CD14-positive monocyte (primary cell): ENCODE measurements around the gene LYPD4. TPM values are rescaled to one million over a fixed set of nuclear protein-coding genes. Genes with fewer than 3 reads are reported as not detected.

ENCODE experiments used
- DNase-seq, 3 donors: peaks; one replicate each; pipeline ENCODE4 v3.0.0-alpha.2; 2011 to 2022
- H2AFZ ChIP-seq: 2 replicates; pipeline ENCODE4 v1.6.0; 2012; ENCODE audit warnings: mild to moderate bottlenecking, low read depth, low read length, inconsistent platforms; ENCODE audit not compliant: insufficient read depth, poor library complexity, severe bottlenecking
- H3K27ac ChIP-seq, 2 donors: 1 replicate in 1 of 2; 2 replicates in 1 of 2; pipeline ENCODE4 v1.5.1; 2012 to 2013; ENCODE audit warnings: low read length in 2 of 2, control low read depth in 1 of 2, inconsistent platforms in 1 of 2, low read depth in 1 of 2, mild to moderate bottlenecking in 1 of 2
- H3K27me3 ChIP-seq, 2 donors: one replicate each; pipeline versions ENCODE4 v1.6.0 to v1.6.1; 2011 to 2013; ENCODE audit warnings: low read length in 2 of 2; ENCODE audit not compliant: control insufficient read depth in 2 of 2, insufficient read depth in 2 of 2
- H3K36me3 ChIP-seq, 2 donors: replicated peaks in 1 of 2; 1 replicate in 1 of 2; 2 replicates in 1 of 2; pipeline versions ENCODE4 v1.5.1 to v1.6.1; 2012 to 2013; ENCODE audit warnings: low read length in 2 of 2, control low read depth in 1 of 2, inconsistent platforms in 1 of 2, mild to moderate bottlenecking in 1 of 2; ENCODE audit not compliant: insufficient read depth in 2 of 2, control insufficient read depth in 1 of 2
- H3K4me1 ChIP-seq, 2 donors: 1 replicate in 1 of 2; 2 replicates in 1 of 2; pipeline versions ENCODE4 v1.5.1 to v1.6.1; 2012 to 2013; ENCODE audit warnings: low read length in 2 of 2, control low read depth in 1 of 2, inconsistent platforms in 1 of 2, mild to moderate bottlenecking in 1 of 2, moderate library complexity in 1 of 2; ENCODE audit not compliant: insufficient read depth in 2 of 2, control insufficient read depth in 1 of 2
- H3K4me2 ChIP-seq: replicated peaks from 2 replicates; pipeline ENCODE3; 2012; ENCODE audit warnings: low read length, moderate library complexity, mild to moderate bottlenecking; ENCODE audit not compliant: poor library complexity, severe bottlenecking; ENCODE audit errors: extremely low read depth
- H3K4me3 ChIP-seq, 3 experiments: fragments of 200-600 bp in 1 of 3; sonication (generic) in 1 of 3; replicated peaks in 1 of 3; 1 replicate in 2 of 3; 2 replicates in 1 of 3; pipeline ENCODE4 v1.5.1; 2011 to 2013; ENCODE audit warnings: low read length in 3 of 3, mild to moderate bottlenecking in 3 of 3, control low read depth in 2 of 3, low read depth in 2 of 3, inconsistent platforms in 1 of 3, moderate library complexity in 1 of 3
- H3K79me2 ChIP-seq: 2 replicates; pipeline ENCODE4 v1.6.0; 2012; ENCODE audit warnings: mild to moderate bottlenecking, control low read depth, inconsistent platforms, low read length, moderate library complexity; ENCODE audit not compliant: insufficient read depth
- H3K9ac ChIP-seq: 2 replicates; pipeline ENCODE4 v1.6.0; 2017; ENCODE audit warnings: low read length, mild to moderate bottlenecking; ENCODE audit not compliant: insufficient read depth, poor library complexity, severe bottlenecking
- H3K9me3 ChIP-seq, 2 donors: replicated peaks in 1 of 2; 1 replicate in 1 of 2; 2 replicates in 1 of 2; pipeline versions ENCODE4 v1.5.1 to v1.6.1; 2012 to 2013; ENCODE audit warnings: low read length in 2 of 2, control low read depth in 1 of 2; ENCODE audit not compliant: control insufficient read depth in 1 of 2, insufficient read depth in 1 of 2
- H4K20me1 ChIP-seq: 2 replicates; pipeline ENCODE4 v1.6.0; 2012; ENCODE audit warnings: mild to moderate bottlenecking, low read length, control low read depth, moderate library complexity; ENCODE audit not compliant: insufficient read depth
- H3K27ac Mint-ChIP-seq, 7 donors: one replicate each; pipeline ENCODE4 v1.8.0; 2020; ENCODE audit warnings: mild to moderate bottlenecking in 7 of 7, mixed read lengths in 7 of 7, moderate library complexity in 6 of 7, inconsistent platforms in 2 of 7
- H3K27me3 Mint-ChIP-seq, 3 donors: one replicate each; pipeline ENCODE4 v1.8.0; 2021 to 2022; ENCODE audit warnings: low read depth in 3 of 3, mild to moderate bottlenecking in 3 of 3, mixed read lengths in 3 of 3, moderate library complexity in 3 of 3, inconsistent platforms in 1 of 3
- H3K36me3 Mint-ChIP-seq, 2 donors: one replicate each; pipeline ENCODE4 v1.8.0; 2020; ENCODE audit warnings: mixed read lengths in 2 of 2, inconsistent platforms in 1 of 2, mild to moderate bottlenecking in 1 of 2
- H3K4me1 Mint-ChIP-seq: one replicate; pipeline ENCODE4 v1.8.0; 2020; ENCODE audit warnings: mild to moderate bottlenecking, mixed read lengths
- H3K4me3 Mint-ChIP-seq, 2 donors: one replicate each; pipeline ENCODE4 v1.8.0; 2020; ENCODE audit warnings: mild to moderate bottlenecking in 2 of 2, mixed read lengths in 2 of 2, moderate library complexity in 1 of 2
- H3K9me3 Mint-ChIP-seq, 7 donors: one replicate each; pipeline ENCODE4 v1.8.0; 2020 to 2022; ENCODE audit warnings: mixed read lengths in 7 of 7, mild to moderate bottlenecking in 6 of 7, moderate library complexity in 6 of 7, inconsistent platforms in 2 of 7
- CTCF ChIP-seq: fragments of 200-600 bp; IDR thresholded peaks from one replicate; pipeline ENCODE4 v1.8.0; 2022; ENCODE audit warnings: antibody characterized with exemption, mild to moderate bottlenecking
- WGBS: methylation state at CpG from one replicate; pipeline ENCODE4 v1.1.5; 2013; ENCODE audit warnings: missing lambda C conversion rate; ENCODE audit not compliant: insufficient coverage; 5-methylcytosine and 5-hydroxymethylcytosine counted together
- intact Hi-C, 2 donors: fragments of 100-400 bp; cut with micrococcal nuclease; formaldehyde crosslinking; loops; one replicate each; pipeline versions ENCODE4 v1.15.0 to v1.15.1; 2023
- polyA plus RNA-seq, 3 donors: library from polyadenylated mRNA; depleted of rRNA in 1 of 3; unstranded in 2 of 3; stranded (reverse) in 1 of 3; fragments of 300-500 nt in 2 of 3; fragments of >200 nt in 1 of 3; fragmentation: Illumina TruSeq in 2 of 3; gene quantifications; 1 replicate in 2 of 3; 2 replicates in 1 of 3; pipeline ENCODE4 v1.2.3, GENCODE V29; 2012 to 2021

Gene LYPD4
- polyA plus RNA-seq, 3 donors, result not detected

- H3K27ac ChIP-seq, result no peak overlapping the region
- peaks cover 98% of the 10 kb centered on the region for H4K20me1 ChIP-seq
- no peak overlapping the region for H2AFZ ChIP-seq
- H3K27ac Mint-ChIP-seq, result no peak overlapping the region
- no peak for TF ChIP-seq CTCF
- H3K4me1 Mint-ChIP-seq, result peaks cover 10% of the 10 kb centered on the region
- peaks cover 73% of the 10 kb centered on the region for H3K79me2 ChIP-seq
- DNase-seq, result no peak
- H3K36me3 ChIP-seq, result peaks cover 73 to 92% of the 10 kb centered on the region in 2 donors
- H3K4me3 ChIP-seq, result no peak overlapping the region
- peaks cover under 1 to 9% of the 10 kb centered on the region in 2 donors for H3K4me1 ChIP-seq
- no peak overlapping the region for H3K4me2 ChIP-seq
- peaks cover 0 to 2% (median 1%) of the 10 kb centered on the region in 3 donors for H3K27me3 Mint-ChIP-seq
- peaks cover 56 to 85% of the 10 kb centered on the region in 2 donors for H3K36me3 Mint-ChIP-seq
- 96% methylated on average over 21 of the region's 34 CpGs for WGBS
- no peaks in the 10 kb centered on the region for H3K9me3 ChIP-seq
- peaks cover 0 to 2% (median 0%) of the 10 kb centered on the region in 7 donors for H3K9me3 Mint-ChIP-seq
- intact Hi-C loops, result no loop called here
- no peak overlapping the region for H3K4me3 Mint-ChIP-seq
- H3K9ac ChIP-seq, result no peak overlapping the region
- H3K27me3 ChIP-seq, result no peaks in the 10 kb centered on the region
These were observed 47.9 kb upstream of the LYPD4 start for GRCh38 chr19:41892173-41892902.

- Mint-ChIP-seq H3K4me1 (peaks cover 24% of the 10 kb centered on the region), H3K27me3 (peaks cover 0 to 2% (median 1%) of the 10 kb centered on the region in 3 donors), H3K4me3 (no peak overlapping the region), H3K9me3 (peaks cover 0 to 1% (median 0%) of the 10 kb centered on the region in 7 donors), H3K27ac (no peak overlapping the region), H3K36me3 (peaks cover 61 to 84% of the 10 kb centered on the region in 2 donors)
- H4K20me1 ChIP-seq, result peaks cover 100% of the 10 kb centered on the region
- no peaks in the 10 kb centered on the region for H3K27me3 ChIP-seq
- no peak overlapping the region for H3K27ac ChIP-seq
- H3K36me3 ChIP-seq, result peaks cover 64 to 90% of the 10 kb centered on the region in 2 donors
- intact Hi-C loops, result no loop called here
- no CpG with 5 or more reads among the region's 4 CpGs for WGBS
- peaks cover 14 to 23% of the 10 kb centered on the region in 2 donors for H3K4me1 ChIP-seq
- H3K9ac ChIP-seq, result no peak overlapping the region
- peaks cover 86% of the 10 kb centered on the region for H3K79me2 ChIP-seq
- H3K9me3 ChIP-seq, result no peaks in the 10 kb centered on the region
- H3K4me2 ChIP-seq, result no peak overlapping the region
- TF ChIP-seq CTCF, result no peak
- DNase-seq, result no peak
- H3K4me3 ChIP-seq, result no peak overlapping the region
- no peak overlapping the region for H2AFZ ChIP-seq
These were observed 46.5 kb upstream of the LYPD4 start for GRCh38 chr19:41890936-41891335.
